ENCODE results near the gene INTS11. TPM values are rescaled to one million over a fixed set of nuclear protein-coding genes. Genes with fewer than 3 reads are reported as not detected.

Gene INTS11
- total RNA-seq, 1 experiment from 2014 or later = 103 TPM

GRCh38 chr1:1274931-1275431, 49.5 kb downstream of the INTS11 start:
- CTCF ChIA-PET = interaction anchor here (0.6 kb wide), 1 partner anchor 112 kb away, joined by 9 read pairs; no protein-coding TSS in a partner anchor

GRCh38 chr1:1274299-1274930, 50.0 kb downstream of the INTS11 start:
- Mint-ChIP-seq H3K4me1 (ENCODE audit: low read depth, unreplicated experiment) (no peaks in the 10 kb centered on the region), H3K9me3 (ENCODE audit: unreplicated experiment) (no peaks in the 10 kb centered on the region), H3K4me3 (ENCODE audit: unreplicated experiment) (peak overlapping the region; percentile 75), H3K36me3 (ENCODE audit: insufficient read depth, unreplicated experiment) (peaks cover 27% of the 10 kb centered on the region), H3K27ac (ENCODE audit: unreplicated experiment) (no peak overlapping the region), H3K27me3 (ENCODE audit: insufficient read depth, unreplicated experiment) (no peaks in the 10 kb centered on the region)
- TF ChIP-seq CTCF (IDR thresholded peaks at IDR 0.05; ENCODE audit: insufficient read depth in 1 of 2, low read depth in 1 of 2, low read length in 1 of 2, severe bottlenecking in 1 of 2, unreplicated experiment in 1 of 2) = no peak
- no TSS peak for BruUV-seq (replicated peaks)
- Histone ChIP-seq H3K9me3 (no peaks in the 10 kb centered on the region), H3K4me1 (0 out of 2 replicates have a peak, but pooled peaks cover 6% of the 10 kb centered on the region), H3K27me3 (replicated peaks; ENCODE audit: control insufficient read depth, insufficient read depth, low read length) (no peaks in the 10 kb centered on the region), H3K36me3 (ENCODE audit: control insufficient read depth, insufficient read depth, low read length) (no peaks in the 10 kb centered on the region), H3K4me3 (ENCODE audit: low read depth, low read length) (peak overlapping the region; percentile 95)
- DNase-seq = no peak
- intact Hi-C loops (cut with micrococcal nuclease; ENCODE audit: unreplicated experiment) = no loop called here
- CTCF ChIA-PET = interaction anchor here (0.7 kb wide), 1 partner anchor 35 kb away, joined by 3 read pairs; no protein-coding TSS in a partner anchor
- POLR2A ChIA-PET = interaction anchor here (0.5 to 0.7 kb wide), 4 partner anchors 35 to 191 kb away, joined by 3 to 6 read pairs (median 4); no protein-coding TSS in a partner anchor

More at GRCh38 chr1:1274931-1275431, 49.5 kb downstream of the INTS11 start:
- Histone ChIP-seq H3K4me3 (ENCODE audit: low read depth, low read length) (no peak overlapping the region), H3K4me1 (0 out of 2 replicates have a peak, but pooled peaks cover 6% of the 10 kb centered on the region), H3K27me3 (replicated peaks; ENCODE audit: control insufficient read depth, insufficient read depth, low read length) (no peaks in the 10 kb centered on the region), H3K36me3 (ENCODE audit: control insufficient read depth, insufficient read depth, low read length) (no peaks in the 10 kb centered on the region), H3K9me3 (no peaks in the 10 kb centered on the region)
- peaks cover 22% of the 10 kb centered on the region for H3K36me3 Mint-ChIP-seq (ENCODE audit: insufficient read depth, unreplicated experiment)
- no peaks in the 10 kb centered on the region for H3K4me1 Mint-ChIP-seq (ENCODE audit: low read depth, unreplicated experiment)
- no peak overlapping the region for H3K27ac Mint-ChIP-seq (ENCODE audit: unreplicated experiment)
- TF ChIP-seq CTCF (IDR thresholded peaks at IDR 0.05; ENCODE audit: insufficient read depth in 1 of 2, low read depth in 1 of 2, low read length in 1 of 2, severe bottlenecking in 1 of 2, unreplicated experiment in 1 of 2) = no peak
- no TSS peak for BruUV-seq (replicated peaks)
- H3K27me3 Mint-ChIP-seq (ENCODE audit: insufficient read depth, unreplicated experiment) = no peaks in the 10 kb centered on the region
- H3K4me3 Mint-ChIP-seq (ENCODE audit: unreplicated experiment) = peak overlapping the region; percentile 75
- no peaks in the 10 kb centered on the region for H3K9me3 Mint-ChIP-seq (ENCODE audit: unreplicated experiment)
- intact Hi-C loops (cut with micrococcal nuclease; ENCODE audit: unreplicated experiment) = no loop called here
- POLR2A ChIA-PET = no interaction called here
- no peak for DNase-seq

GRCh38 chr1:1273512-1274298, 50.8 kb downstream of the INTS11 start, which contains the start of gene UBE2J2:
TSS of gene UBE2J2 (minus strand) at chr1:1273854. CDS start at chr1:1267992, 5,862 bp downstream.
- ChIA-PET POLR2A (interaction anchor here (0.5 to 0.7 kb wide), 11 partner anchors 12 to 307 kb away, joined by 3 to 6 read pairs (median 4); partner anchors contain the start of gene PLEKHN1), CTCF (interaction anchor here (0.6 to 0.7 kb wide), 7 partner anchors 23 to 595 kb away, joined by 3 to 7 read pairs (median 5); no protein-coding TSS in a partner anchor)
- Histone ChIP-seq H3K36me3 (ENCODE audit: control insufficient read depth, insufficient read depth, low read length) (no peaks in the 10 kb centered on the region), H3K4me3 (ENCODE audit: low read depth, low read length) (peak within 1 kb of the TSS; percentile 95), H3K4me1 (0 out of 2 replicates have a peak, but pooled peaks cover 6% of the 10 kb centered on the region), H3K27me3 (replicated peaks; ENCODE audit: control insufficient read depth, insufficient read depth, low read length) (no peaks in the 10 kb centered on the region), H3K9me3 (no peaks in the 10 kb centered on the region)
- intact Hi-C loops (cut with micrococcal nuclease; ENCODE audit: unreplicated experiment) = no loop called here
- Mint-ChIP-seq H3K4me1 (ENCODE audit: low read depth, unreplicated experiment) (no peaks in the 10 kb centered on the region), H3K4me3 (ENCODE audit: unreplicated experiment) (peak within 1 kb of the TSS; percentile 75), H3K27ac (ENCODE audit: unreplicated experiment) (peak within 1 kb of the TSS; percentile 35), H3K27me3 (ENCODE audit: insufficient read depth, unreplicated experiment) (no peaks in the 10 kb centered on the region), H3K36me3 (ENCODE audit: insufficient read depth, unreplicated experiment) (peaks cover 27% of the 10 kb centered on the region), H3K9me3 (ENCODE audit: unreplicated experiment) (no peaks in the 10 kb centered on the region)
- DNase-seq = peak; percentile 91
- BruUV-seq (replicated peaks) = no TSS peak
- no peak for TF ChIP-seq CTCF (IDR thresholded peaks at IDR 0.05; ENCODE audit: insufficient read depth in 1 of 2, low read depth in 1 of 2, low read length in 1 of 2, severe bottlenecking in 1 of 2, unreplicated experiment in 1 of 2)

Measured in Caco-2 (cell line).